Left forelimb (tissue), 1 donor: ENCODE data around the gene EIF1.
A peak's percentile ranks its signal among the peaks of the same experiment; 100 is the strongest.
"Not testable (repeated sequence)": the region's sequence is repeated elsewhere in the genome, so short reads cannot be mapped to it uniquely, and the experiment has no call there.

ENCODE experiments used
- DNase-seq: peaks from one replicate; pipeline ENCODE4 v3.0.0-alpha.2; 2018; ENCODE audit warnings: low spot score

Gene EIF1

DNA sequence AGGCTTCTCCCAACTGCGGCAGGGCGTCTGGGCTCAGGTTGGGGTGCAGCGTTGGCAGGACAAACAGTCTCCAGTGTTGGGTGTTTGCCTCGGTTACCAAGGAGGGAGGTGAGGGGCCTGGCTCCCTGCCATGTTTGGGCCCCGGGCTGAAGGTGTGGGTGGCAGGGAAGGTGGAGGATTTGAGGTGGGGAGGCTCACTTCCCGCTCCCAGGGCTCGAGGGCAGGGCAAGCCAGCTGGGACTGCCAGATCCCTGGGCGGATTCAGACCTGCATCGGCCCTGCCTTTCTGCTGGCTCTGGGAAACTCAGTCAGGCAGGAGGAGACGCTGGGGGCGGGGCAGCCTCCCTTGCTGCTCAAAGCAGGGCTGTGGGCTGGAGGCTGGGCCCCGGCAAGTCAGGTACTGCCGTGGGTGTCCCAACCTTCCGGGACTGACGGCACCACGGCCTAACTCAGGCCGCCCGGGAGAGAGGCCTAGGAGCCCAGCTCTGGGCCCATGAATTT is 33.0 kb upstream of the EIF1 start:
- DNase-seq = no peak

DNA sequence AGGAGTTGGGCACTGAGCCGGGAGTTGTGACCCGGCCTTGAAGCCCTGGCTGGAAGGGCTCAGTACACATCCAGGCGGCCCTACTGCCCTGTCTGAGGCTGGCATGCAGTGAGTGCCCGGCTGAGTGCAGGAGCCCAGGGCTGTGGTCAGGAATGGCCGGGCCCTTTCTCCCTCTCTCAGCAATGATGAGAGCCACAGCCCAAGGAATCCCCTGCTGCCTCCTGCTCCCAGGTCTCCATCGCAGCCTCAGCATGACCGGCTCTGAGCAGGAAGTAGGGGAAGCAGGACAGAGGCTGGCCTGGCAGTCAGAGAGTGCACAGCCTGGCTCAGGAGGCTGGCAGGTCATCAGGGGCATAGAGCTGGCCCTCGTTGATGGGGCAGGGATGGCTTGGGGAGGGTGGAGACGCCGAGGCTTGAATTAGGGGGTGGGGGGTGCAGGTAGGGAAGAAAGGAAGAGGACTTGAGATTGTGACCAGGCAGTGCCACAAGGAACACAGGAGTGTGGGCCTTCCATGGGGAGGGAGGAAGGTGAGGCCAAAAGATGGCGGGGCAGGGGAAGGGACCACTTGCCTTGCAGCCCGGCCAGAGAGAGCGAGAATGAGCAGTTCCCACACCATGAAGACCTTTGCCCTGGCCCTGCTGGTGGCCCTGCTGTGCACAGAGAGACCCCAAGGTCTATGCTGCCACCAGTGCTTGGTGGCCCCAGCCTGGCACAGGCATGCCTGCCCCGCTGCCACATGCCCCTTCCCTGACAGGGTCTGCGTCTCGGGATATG is 32.2 kb upstream of the EIF1 start:
- DNase-seq = no peak

DNA sequence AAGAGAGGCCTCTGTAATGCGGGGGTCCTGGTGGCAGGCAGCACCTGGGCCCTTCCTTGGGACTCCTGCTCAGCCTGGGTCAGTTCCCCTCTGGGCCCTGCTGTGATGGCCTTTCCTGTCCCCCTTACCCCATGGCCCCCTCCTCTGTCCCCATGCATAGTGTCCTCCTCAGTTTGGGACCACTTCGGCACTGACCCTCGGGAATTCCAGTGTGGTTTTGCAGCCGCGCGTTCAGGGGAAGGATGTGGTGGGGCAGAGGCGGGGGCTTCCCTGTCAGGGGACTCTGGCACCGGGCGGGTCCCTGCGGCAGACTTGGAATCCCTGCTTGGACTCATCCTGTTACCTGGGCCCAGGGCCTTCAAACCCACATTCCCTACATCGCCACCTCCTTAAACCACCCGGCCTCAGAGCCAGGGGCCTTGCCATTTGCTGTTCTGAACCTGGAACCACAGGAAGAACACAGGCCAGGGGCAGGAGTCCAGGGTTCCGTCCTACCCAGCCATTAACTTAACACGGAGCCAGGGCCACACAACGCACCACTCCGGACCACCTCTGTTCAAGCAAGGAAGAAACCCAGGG is 31.4 kb upstream of the EIF1 start:
- DNase-seq = no peak

- no peak for DNase-seq
Measured at GRCh38 chr17:41657936-41658335, 30.7 kb upstream of the EIF1 start.

- no peak for DNase-seq
Measured at GRCh38 chr17:41658846-41659245, 29.8 kb upstream of the EIF1 start.

- no peak for DNase-seq
Measured at GRCh38 chr17:41659427-41660212, 29.1 kb upstream of the EIF1 start.

- DNase-seq = no peak
Measured at GRCh38 chr17:41660221-41660711, 28.4 kb upstream of the EIF1 start.

- DNase-seq = no peak
Measured at GRCh38 chr17:41663451-41664171, 25.1 kb upstream of the EIF1 start.

GRCh38 chr17:41664172-41664457 is 24.6 kb upstream of the EIF1 start:
- DNase-seq = no peak

- DNase-seq = no peak
Measured at GRCh38 chr17:41664587-41665565, 23.8 kb upstream of the EIF1 start.

DNA sequence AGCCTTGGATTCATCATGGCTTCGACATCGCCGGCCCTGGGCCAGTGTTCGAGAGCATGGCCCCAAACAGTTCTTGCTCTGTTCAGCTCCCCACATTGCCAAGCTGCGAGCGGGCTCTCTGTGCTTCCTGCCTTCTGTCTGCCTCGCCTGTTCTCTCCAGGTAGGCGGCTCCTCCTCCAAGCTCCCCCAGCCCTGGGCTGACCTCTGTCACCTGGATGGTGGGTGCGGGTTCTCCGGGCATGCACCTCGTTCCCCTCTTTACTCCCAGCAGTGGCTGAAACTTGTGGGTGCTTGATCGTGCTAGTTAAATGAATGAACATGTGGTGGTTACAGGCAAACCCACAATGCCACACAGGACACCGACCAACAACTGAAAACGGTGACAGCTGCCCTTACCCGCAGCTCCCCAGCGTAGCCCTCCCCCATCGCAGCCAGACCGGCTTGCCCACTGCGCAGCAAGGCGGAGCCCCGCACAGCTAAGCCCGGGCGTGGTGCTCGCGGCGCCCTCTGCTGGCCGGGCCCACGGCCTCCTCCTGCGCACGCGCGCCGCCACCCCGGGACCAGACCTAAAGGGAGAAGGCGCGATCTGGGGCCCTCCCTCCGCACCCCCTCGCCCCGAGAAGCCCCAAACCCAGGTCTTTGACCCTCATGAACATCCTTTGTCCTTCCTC is 23.0 kb upstream of the EIF1 start:
- DNase-seq = peak; percentile 91

DNA sequence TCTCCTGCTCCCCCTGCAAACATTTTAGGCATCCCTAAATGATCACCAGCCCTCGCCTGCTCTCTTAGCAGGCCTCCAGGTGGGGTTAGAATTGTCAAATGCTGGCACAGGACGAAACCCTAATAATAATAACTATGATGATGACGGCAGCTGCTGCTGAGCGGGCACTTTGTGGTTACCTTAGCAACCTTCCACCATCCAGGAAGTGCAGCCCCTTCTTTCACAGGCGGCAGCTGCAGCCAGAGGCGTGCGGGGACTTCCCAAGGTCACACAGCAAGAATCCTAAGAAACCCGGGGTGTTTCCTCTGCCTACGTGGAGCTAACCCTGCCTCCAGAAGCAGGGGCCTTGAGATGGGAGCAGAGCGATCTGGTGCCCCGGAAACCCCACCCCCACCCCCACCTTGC is 22.4 kb upstream of the EIF1 start:
- DNase-seq = no peak

DNA sequence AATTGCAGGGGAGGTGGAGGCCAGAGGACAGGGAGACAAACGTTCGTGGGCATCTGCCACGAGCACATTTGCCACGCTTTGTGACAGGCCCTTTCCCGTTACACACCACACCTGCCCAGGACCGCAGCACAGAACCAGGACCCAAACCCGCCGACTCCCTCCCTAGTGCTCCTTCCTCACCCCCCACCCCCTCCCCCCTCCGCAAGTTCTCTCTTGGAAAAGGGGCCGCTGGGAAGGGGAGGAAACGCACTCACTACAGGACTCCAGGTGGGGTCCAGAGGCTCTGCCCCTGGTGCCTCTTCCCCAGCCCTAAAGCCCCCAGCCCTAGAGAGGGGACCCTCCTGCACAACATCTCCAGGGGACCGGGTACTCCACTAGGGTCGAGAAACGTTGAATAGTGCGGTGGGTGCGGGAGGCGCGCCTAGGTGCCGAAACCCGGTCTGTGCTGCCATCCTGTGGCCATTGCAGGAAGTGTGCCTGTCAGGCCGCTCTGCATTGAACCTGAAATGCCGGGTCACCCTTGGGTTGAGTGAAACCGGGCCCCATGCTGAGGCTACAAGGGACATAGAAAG is 21.9 kb upstream of the EIF1 start:
- peak; percentile 90 for DNase-seq

DNA sequence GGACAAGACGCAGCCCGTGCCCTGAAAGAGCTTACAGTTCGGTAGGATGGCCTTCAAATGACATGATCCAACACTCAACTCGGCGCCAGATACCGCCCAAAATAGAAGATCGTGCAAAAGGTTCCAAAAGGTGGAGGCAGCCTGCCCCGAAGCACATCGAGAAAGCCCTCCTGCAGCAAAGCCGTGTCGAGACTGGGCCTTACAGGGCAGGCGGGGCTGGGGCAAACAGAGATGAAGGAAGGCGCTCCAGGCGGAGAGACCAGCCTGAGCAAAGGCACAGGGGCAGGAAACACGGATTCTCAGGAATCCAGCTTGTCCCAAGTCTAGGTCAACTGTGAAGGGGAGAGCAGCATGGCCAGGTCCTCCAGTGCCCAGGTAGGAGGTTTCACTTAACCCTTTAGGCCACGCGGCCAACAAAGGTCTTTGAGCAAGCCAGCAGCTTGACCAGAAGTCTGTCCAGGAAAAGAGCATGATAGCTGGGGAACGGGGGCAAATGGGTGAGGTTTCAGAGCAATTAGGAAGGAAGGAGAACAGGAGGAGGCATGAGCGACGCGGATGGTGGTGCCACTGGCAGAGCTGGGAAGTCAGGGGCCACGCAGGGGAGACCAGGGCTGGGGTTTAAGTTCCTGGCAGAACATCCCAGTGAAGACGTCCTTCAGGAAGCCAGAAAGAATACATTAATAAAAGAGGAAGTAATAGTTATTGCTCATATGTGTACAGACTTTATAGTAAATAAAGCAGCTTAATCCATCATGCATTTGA is 21.2 kb upstream of the EIF1 start:
- no peak for DNase-seq

DNA sequence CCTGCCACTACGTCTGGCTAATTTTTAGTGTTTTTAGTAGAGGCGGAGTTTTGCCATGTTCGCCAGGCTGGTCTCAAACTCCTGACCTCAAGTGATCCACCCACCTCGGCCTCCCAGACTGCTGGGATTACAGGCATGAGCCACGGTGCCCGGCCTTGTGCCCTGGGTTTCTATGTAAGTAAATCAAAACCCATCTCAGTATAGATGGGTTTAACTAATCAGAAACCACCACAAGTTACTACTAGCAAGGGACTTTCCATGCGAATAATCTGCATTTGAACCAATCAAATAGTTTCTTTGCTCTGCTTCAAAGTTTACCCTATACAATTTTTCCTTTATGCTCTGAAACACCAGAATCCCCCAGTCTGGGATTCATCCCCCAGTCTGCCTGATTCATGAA is 16.5 kb upstream of the EIF1 start:
- no peak for DNase-seq

DNA sequence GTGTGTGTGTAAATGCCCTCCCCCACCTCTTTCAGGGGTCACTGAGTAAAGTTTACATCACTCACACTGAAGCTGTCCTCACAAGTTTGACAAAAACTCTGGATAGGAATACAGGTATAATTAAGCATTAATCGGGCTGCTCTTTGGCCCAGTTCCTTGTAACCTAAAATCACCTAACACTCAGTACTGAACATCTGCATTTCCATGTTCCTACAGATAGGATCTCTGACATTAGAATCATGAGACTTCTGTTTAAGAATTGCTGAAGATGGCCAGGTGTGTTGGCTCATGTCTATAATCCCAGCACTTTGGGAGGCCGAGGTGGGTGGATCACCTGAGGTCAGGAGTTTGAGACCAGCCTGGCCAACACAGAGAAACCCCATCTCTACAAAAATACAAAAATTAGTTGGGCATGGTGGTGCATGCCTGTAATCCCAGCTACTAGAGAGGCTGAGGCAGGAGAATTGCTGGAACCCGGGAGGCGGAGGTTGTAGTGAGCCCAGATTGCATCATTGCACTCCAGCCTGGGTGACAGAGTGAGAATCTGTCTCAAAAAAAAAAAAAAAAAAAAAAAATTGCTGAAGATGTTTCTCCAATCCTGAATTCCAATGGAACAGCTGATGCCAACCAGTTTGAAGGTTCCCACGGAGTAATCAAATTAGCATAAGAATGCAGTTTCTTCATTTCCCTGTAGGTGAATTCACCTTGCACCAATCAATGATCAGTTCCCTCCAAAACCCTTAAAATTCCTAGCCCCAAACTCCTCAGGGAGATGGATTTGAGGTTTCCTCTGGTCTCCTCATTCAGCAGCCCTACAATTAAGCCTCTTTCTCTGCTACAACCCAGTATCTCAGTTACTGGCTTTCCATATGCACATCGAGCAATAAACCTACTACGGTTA is 13.3 kb upstream of the EIF1 start:
- DNase-seq = not testable (repeated sequence)

DNA sequence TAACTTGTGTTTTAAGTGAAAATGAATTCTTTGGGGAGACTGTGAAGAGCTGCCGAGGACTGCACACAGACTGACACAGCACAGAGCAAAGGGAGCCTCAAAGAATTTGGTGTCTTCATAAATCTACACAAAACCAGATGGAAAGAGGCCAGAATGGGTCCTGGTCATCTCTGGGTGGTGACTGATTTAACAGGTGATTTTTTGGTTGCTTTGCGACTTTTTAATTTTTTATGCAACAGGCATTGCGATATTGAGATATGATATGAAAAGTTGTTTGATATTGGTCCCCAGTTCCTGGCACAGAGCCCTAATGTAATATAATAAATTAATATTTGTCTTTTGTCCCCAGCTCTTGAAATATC is 12.6 kb upstream of the EIF1 start:
- no peak for DNase-seq

- no peak for DNase-seq
Measured at GRCh38 chr17:41678411-41678906, 10.2 kb upstream of the EIF1 start.
